ENCODE measurements around the gene LIFR.

The LIFR gene

DNA sequence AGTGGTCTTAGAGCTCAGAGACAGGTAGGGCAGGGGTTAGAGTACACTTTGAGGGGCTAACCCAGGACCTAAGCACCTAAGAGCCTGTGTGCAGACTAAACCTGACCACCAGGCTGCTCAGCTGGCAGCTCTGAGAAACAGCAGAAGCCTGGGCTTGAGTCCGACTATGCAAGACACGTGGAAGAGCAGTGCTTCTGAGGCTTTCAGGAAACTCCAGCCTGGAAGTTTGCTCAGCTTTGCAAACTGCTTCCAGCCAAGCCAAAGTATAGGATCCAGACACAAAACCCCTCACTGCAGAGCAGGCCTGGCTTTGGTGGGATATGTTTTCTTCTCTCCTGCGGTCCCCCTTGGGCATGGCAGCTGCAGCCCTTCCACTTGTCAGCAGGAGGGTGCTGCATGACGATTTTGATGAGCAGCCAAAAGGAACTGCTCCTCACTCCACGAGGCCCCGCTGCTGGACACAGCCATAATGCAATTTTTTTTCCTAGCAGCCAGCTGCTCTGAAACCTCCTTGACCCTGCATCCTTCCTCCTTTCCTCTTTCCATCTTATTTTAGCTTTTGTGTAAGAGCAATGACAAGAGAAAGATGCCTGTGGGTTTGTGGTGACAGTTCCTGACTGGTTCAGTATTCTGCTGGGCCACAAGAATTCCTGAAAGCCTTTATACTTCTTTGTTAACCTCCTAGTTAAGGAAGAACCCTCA is 123.1 kb downstream of the LIFR start:
- Histone ChIP-seq H3K27ac (peak overlapping the region; percentile 50 to 74), H3K4me3 (no peak overlapping the region)
- DNase-seq (ENCODE audit: low spot score): peak; percentile 35
- no peak for TF ChIP-seq CTCF (IDR thresholded peaks at IDR 0.05)

DNA sequence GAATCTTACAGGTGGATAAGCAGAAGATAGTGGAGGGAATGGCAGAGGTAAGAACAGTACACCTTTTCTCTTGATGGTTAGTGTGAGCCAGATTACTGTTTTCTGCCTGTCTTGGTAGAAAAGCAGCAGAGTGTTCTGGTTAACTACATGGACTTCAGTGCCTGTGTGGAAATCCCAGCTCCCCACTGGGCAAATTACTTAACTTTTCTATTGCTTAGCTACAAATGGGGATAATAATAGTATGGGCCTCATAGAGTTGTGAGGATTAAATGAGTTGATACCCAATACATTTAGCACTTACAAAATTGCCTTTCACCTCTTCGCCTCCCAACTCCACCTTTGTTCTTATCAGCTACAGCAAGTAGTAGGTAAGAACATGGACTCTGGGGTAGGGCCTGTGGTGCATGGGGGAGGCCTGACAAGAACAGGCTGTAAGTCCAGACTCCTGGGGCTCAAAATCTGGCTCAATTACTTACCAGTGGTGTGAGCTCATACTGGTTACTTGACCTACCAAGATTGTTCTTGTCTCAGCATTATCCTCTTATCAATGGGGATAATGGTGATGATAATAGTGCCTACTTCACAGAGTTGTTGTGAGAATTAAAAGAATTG is 125.1 kb downstream of the LIFR start:
- Histone ChIP-seq H3K4me3 (no peak overlapping the region), H3K27ac (no peak overlapping the region)
- TF ChIP-seq CTCF (IDR thresholded peaks at IDR 0.05): no peak
- DNase-seq (ENCODE audit: low spot score): no peak

DNA sequence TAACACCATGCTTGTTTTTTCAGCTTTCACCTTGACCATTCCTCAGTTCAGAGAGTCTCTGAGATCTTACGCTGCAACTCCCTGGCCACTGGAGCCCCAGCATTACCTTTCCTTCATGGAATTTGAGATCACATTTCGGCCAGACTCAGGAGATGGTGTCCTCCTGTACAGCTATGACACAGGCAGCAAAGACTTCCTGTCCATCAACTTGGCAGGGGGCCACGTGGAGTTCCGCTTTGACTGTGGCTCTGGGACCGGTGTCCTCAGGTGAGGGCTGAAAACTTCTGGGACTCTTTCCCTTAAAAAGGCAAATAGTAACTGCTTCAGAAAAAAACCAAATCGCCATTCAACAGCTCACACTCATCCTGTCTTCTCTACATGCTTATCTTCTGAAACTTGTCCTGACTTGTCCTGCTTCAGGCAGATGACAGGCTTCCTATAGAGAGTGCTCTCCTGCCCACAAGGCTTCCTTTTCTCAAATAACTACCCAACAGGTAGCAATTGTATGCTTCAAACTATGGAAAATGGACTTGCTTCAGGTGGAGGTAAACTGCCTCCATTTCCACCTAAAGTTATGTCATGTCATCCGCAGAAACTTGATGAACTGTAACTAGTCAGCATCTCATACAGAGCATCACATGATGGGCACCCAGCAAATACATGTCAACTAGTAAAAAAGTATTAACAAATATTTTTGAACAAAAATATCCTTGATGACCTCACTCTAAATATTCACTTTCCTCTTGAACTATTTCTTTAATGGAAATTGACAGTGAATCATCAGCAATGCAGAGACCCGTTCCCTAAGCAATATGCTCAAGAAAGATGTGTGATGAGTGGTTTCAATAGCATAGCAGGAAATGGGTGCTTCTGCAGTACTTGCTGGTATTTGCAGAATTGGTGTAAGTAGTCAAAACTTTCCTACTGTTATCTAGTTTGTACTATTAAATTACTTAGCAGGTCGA is 129.2 kb downstream of the LIFR start:
- H3K4me3 ChIP-seq: no peak overlapping the region
- no peak for TF ChIP-seq CTCF (IDR thresholded peaks at IDR 0.05)
- no peak for DNase-seq (ENCODE audit: low spot score)
- H3K27ac ChIP-seq: no peak overlapping the region

GRCh38 chr5:38426490-38426889 is 130.0 kb downstream of the LIFR start:
- DNase-seq (ENCODE audit: low spot score): no peak
- no peak overlapping the region for H3K4me3 ChIP-seq
- H3K27ac ChIP-seq: no peak overlapping the region
- no peak for TF ChIP-seq CTCF (IDR thresholded peaks at IDR 0.05)

All from coronary artery (tissue), 2 donors.